CD14-positive monocyte (primary cell): ENCODE data around the gene COPS2. TPM values are rescaled to one million over a fixed set of nuclear protein-coding genes. Genes with fewer than 3 reads are reported as not detected.

ENCODE experiments used
- DNase-seq, 3 donors: peaks; one replicate each; pipeline ENCODE4 v3.0.0-alpha.2; 2011 to 2022
- H2AFZ ChIP-seq: 2 replicates; pipeline ENCODE4 v1.6.0; 2012; ENCODE audit warnings: mild to moderate bottlenecking, low read depth, low read length, inconsistent platforms; ENCODE audit not compliant: insufficient read depth, poor library complexity, severe bottlenecking
- H3K27ac ChIP-seq, 2 donors: 1 replicate in 1 of 2; 2 replicates in 1 of 2; pipeline ENCODE4 v1.5.1; 2012 to 2013; ENCODE audit warnings: low read length in 2 of 2, control low read depth in 1 of 2, inconsistent platforms in 1 of 2, low read depth in 1 of 2, mild to moderate bottlenecking in 1 of 2
- H3K27me3 ChIP-seq, 2 donors: one replicate each; pipeline versions ENCODE4 v1.6.0 to v1.6.1; 2011 to 2013; ENCODE audit warnings: low read length in 2 of 2; ENCODE audit not compliant: control insufficient read depth in 2 of 2, insufficient read depth in 2 of 2
- H3K36me3 ChIP-seq, 2 donors: replicated peaks in 1 of 2; 1 replicate in 1 of 2; 2 replicates in 1 of 2; pipeline versions ENCODE4 v1.5.1 to v1.6.1; 2012 to 2013; ENCODE audit warnings: low read length in 2 of 2, control low read depth in 1 of 2, inconsistent platforms in 1 of 2, mild to moderate bottlenecking in 1 of 2; ENCODE audit not compliant: insufficient read depth in 2 of 2, control insufficient read depth in 1 of 2
- H3K4me1 ChIP-seq, 2 donors: 1 replicate in 1 of 2; 2 replicates in 1 of 2; pipeline versions ENCODE4 v1.5.1 to v1.6.1; 2012 to 2013; ENCODE audit warnings: low read length in 2 of 2, control low read depth in 1 of 2, inconsistent platforms in 1 of 2, mild to moderate bottlenecking in 1 of 2, moderate library complexity in 1 of 2; ENCODE audit not compliant: insufficient read depth in 2 of 2, control insufficient read depth in 1 of 2
- H3K4me2 ChIP-seq: replicated peaks from 2 replicates; pipeline ENCODE3; 2012; ENCODE audit warnings: low read length, moderate library complexity, mild to moderate bottlenecking; ENCODE audit not compliant: poor library complexity, severe bottlenecking; ENCODE audit errors: extremely low read depth
- H3K4me3 ChIP-seq, 3 experiments: fragments of 200-600 bp in 1 of 3; sonication (generic) in 1 of 3; replicated peaks in 1 of 3; 1 replicate in 2 of 3; 2 replicates in 1 of 3; pipeline ENCODE4 v1.5.1; 2011 to 2013; ENCODE audit warnings: low read length in 3 of 3, mild to moderate bottlenecking in 3 of 3, control low read depth in 2 of 3, low read depth in 2 of 3, inconsistent platforms in 1 of 3, moderate library complexity in 1 of 3
- H3K79me2 ChIP-seq: 2 replicates; pipeline ENCODE4 v1.6.0; 2012; ENCODE audit warnings: mild to moderate bottlenecking, control low read depth, inconsistent platforms, low read length, moderate library complexity; ENCODE audit not compliant: insufficient read depth
- H3K9ac ChIP-seq: 2 replicates; pipeline ENCODE4 v1.6.0; 2017; ENCODE audit warnings: low read length, mild to moderate bottlenecking; ENCODE audit not compliant: insufficient read depth, poor library complexity, severe bottlenecking
- H3K9me3 ChIP-seq, 2 donors: replicated peaks in 1 of 2; 1 replicate in 1 of 2; 2 replicates in 1 of 2; pipeline versions ENCODE4 v1.5.1 to v1.6.1; 2012 to 2013; ENCODE audit warnings: low read length in 2 of 2, control low read depth in 1 of 2; ENCODE audit not compliant: control insufficient read depth in 1 of 2, insufficient read depth in 1 of 2
- H4K20me1 ChIP-seq: 2 replicates; pipeline ENCODE4 v1.6.0; 2012; ENCODE audit warnings: mild to moderate bottlenecking, low read length, control low read depth, moderate library complexity; ENCODE audit not compliant: insufficient read depth
- H3K27ac Mint-ChIP-seq, 7 donors: one replicate each; pipeline ENCODE4 v1.8.0; 2020; ENCODE audit warnings: mild to moderate bottlenecking in 7 of 7, mixed read lengths in 7 of 7, moderate library complexity in 6 of 7, inconsistent platforms in 2 of 7
- H3K27me3 Mint-ChIP-seq, 3 donors: one replicate each; pipeline ENCODE4 v1.8.0; 2021 to 2022; ENCODE audit warnings: low read depth in 3 of 3, mild to moderate bottlenecking in 3 of 3, mixed read lengths in 3 of 3, moderate library complexity in 3 of 3, inconsistent platforms in 1 of 3
- H3K36me3 Mint-ChIP-seq, 2 donors: one replicate each; pipeline ENCODE4 v1.8.0; 2020; ENCODE audit warnings: mixed read lengths in 2 of 2, inconsistent platforms in 1 of 2, mild to moderate bottlenecking in 1 of 2
- H3K4me1 Mint-ChIP-seq: one replicate; pipeline ENCODE4 v1.8.0; 2020; ENCODE audit warnings: mild to moderate bottlenecking, mixed read lengths
- H3K4me3 Mint-ChIP-seq, 2 donors: one replicate each; pipeline ENCODE4 v1.8.0; 2020; ENCODE audit warnings: mild to moderate bottlenecking in 2 of 2, mixed read lengths in 2 of 2, moderate library complexity in 1 of 2
- H3K9me3 Mint-ChIP-seq, 7 donors: one replicate each; pipeline ENCODE4 v1.8.0; 2020 to 2022; ENCODE audit warnings: mixed read lengths in 7 of 7, mild to moderate bottlenecking in 6 of 7, moderate library complexity in 6 of 7, inconsistent platforms in 2 of 7
- WGBS: methylation state at CpG from one replicate; pipeline ENCODE4 v1.1.5; 2013; ENCODE audit warnings: missing lambda C conversion rate; ENCODE audit not compliant: insufficient coverage; 5-methylcytosine and 5-hydroxymethylcytosine counted together
- intact Hi-C, 2 donors: fragments of 100-400 bp; cut with micrococcal nuclease; formaldehyde crosslinking; loops; one replicate each; pipeline versions ENCODE4 v1.15.0 to v1.15.1; 2023
- polyA plus RNA-seq, 3 donors: library from polyadenylated mRNA; depleted of rRNA in 1 of 3; unstranded in 2 of 3; stranded (reverse) in 1 of 3; fragments of 300-500 nt in 2 of 3; fragments of >200 nt in 1 of 3; fragmentation: Illumina TruSeq in 2 of 3; gene quantifications; 1 replicate in 2 of 3; 2 replicates in 1 of 3; pipeline ENCODE4 v1.2.3, GENCODE V29; 2012 to 2021
- TF ChIP-seq, protein P1 (sequence below): fragments of 200-600 bp; IDR thresholded peaks from one replicate; pipeline ENCODE4 v1.8.0; 2022; ENCODE audit warnings: antibody characterized with exemption, mild to moderate bottlenecking

The COPS2 gene
- polyA plus RNA-seq, 3 donors, result 22.2 to 36.1 (median 32.4) TPM

DNA sequence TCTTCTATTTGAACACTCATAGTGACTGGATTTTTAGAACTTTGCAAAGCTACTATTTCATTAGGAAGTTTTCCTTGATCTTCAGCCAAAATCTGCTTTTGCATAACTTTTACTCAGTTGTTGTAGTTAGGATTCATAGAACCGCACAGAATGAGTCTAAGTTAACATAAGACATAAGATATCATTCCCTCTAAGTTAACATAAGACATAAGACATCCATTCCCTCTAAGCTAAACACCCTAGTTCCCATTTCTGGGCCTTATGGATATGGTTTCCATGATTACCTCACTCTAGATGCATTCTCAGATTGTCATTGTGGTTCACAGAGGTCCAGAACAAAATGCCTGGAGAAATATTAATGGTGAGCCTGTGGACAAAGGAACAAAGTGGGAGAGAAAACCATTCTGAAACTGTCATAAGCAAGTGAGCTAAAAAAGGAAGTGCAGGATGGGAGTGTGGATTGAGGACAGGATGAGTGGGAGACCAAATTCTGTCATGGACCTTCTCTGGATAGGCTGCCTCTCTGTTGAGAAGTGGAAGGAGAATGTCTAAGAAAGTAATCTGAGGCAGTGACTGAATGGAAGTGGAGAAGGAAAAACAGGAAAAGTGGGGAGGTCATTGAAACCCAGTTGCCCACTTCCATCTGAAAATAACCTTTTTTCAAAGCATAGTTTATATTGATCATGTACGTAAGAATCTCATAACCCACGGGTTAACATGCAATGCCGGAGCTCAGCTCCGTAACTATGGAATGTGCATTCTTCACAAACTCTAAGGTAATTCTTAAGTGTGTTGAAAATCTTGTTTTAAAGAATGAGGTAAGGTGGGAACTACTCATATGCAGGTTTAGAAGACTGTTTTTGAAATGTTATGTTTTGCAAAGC is 71.8 kb downstream of the COPS2 start:
- WGBS, result no CpG with 5 or more reads among the region's 5 CpGs
- Mint-ChIP-seq H3K27me3 (peaks cover 0 to 2% (median 1%) of the 10 kb centered on the region in 3 donors), H3K36me3 (no peaks in the 10 kb centered on the region), H3K4me1 (no peaks in the 10 kb centered on the region), H3K27ac (no peak overlapping the region), H3K4me3 (no peak overlapping the region), H3K9me3 (peaks cover 0 to 4% (median 2%) of the 10 kb centered on the region in 7 donors)
- Histone ChIP-seq H3K27ac (no peak overlapping the region), H3K4me3 (no peak overlapping the region), H3K9ac (no peak overlapping the region), H4K20me1 (no peaks in the 10 kb centered on the region), H3K36me3 (no peaks in the 10 kb centered on the region), H2AFZ (no peak overlapping the region), H3K79me2 (no peaks in the 10 kb centered on the region), H3K27me3 (no peaks in the 10 kb centered on the region), H3K4me2 (no peak overlapping the region), H3K9me3 (no peaks in the 10 kb centered on the region), H3K4me1 (no peaks in the 10 kb centered on the region)
- no peak for DNase-seq
- intact Hi-C loops, result no loop called here
- TF ChIP-seq, protein P1, sequence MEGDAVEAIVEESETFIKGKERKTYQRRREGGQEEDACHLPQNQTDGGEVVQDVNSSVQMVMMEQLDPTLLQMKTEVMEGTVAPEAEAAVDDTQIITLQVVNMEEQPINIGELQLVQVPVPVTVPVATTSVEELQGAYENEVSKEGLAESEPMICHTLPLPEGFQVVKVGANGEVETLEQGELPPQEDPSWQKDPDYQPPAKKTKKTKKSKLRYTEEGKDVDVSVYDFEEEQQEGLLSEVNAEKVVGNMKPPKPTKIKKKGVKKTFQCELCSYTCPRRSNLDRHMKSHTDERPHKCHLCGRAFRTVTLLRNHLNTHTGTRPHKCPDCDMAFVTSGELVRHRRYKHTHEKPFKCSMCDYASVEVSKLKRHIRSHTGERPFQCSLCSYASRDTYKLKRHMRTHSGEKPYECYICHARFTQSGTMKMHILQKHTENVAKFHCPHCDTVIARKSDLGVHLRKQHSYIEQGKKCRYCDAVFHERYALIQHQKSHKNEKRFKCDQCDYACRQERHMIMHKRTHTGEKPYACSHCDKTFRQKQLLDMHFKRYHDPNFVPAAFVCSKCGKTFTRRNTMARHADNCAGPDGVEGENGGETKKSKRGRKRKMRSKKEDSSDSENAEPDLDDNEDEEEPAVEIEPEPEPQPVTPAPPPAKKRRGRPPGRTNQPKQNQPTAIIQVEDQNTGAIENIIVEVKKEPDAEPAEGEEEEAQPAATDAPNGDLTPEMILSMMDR, result no peak

DNA sequence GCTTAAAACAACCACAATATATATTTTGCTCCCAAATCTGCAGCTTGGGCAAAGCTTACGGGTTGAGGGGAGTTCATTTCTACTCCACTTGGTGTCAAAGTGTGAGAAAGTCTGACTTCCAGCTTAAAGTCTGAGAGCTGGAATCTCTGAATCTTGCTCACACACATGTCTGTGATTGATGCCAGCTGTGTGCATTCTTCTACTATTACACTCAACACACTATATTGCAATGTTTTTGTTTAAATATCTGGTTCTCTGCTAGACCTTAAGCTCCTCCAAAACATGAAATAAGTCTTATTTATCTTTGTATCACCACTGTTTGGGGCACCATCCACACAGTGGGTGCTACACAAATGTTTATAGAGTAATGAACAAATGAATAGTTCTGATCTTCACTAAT is 72.4 kb downstream of the COPS2 start:
- no peaks in the 10 kb centered on the region for H3K36me3 ChIP-seq
- no peak overlapping the region for H3K4me2 ChIP-seq
- no peak overlapping the region for H3K4me3 ChIP-seq
- DNase-seq, result no peak
- no peak overlapping the region for H2AFZ ChIP-seq
- H3K9me3 Mint-ChIP-seq, result peaks cover 0 to 4% (median 2%) of the 10 kb centered on the region in 7 donors
- no peak overlapping the region for H3K9ac ChIP-seq
- H3K9me3 ChIP-seq, result no peaks in the 10 kb centered on the region
- intact Hi-C loops, result no loop called here
- H3K79me2 ChIP-seq, result no peaks in the 10 kb centered on the region
- no peaks in the 10 kb centered on the region for H4K20me1 ChIP-seq
- no peak overlapping the region for H3K27ac ChIP-seq
- no peaks in the 10 kb centered on the region for H3K27me3 ChIP-seq
- no CpG with 5 or more reads among the region's 1 CpG for WGBS
- no peak overlapping the region for H3K4me3 Mint-ChIP-seq
- no peaks in the 10 kb centered on the region for H3K4me1 ChIP-seq
- peaks cover 0 to 2% (median 1%) of the 10 kb centered on the region in 3 donors for H3K27me3 Mint-ChIP-seq
- no peaks in the 10 kb centered on the region for H3K4me1 Mint-ChIP-seq
- H3K36me3 Mint-ChIP-seq, result no peaks in the 10 kb centered on the region
- no peak overlapping the region for H3K27ac Mint-ChIP-seq
- TF ChIP-seq, protein P1, result no peak
